ENCODE results near the gene ACTR5.
"Not testable (repeated sequence)": the region's sequence is repeated elsewhere in the genome, so short reads cannot be mapped to it uniquely, and the experiment has no call there.

- not testable (repeated sequence) for TF ChIP-seq POLR2A, CTCF, POLR2AphosphoS5 (IDR thresholded peaks at IDR 0.05)
Measured at GRCh38 chr20:38794057-38794456, 45.8 kb downstream of the ACTR5 start.
